ENCODE measurements around the gene RRP36.

Gene RRP36

GRCh38 chr6:43007126-43007525, 14.3 kb upstream of the RRP36 start:
- DNase-seq (ENCODE audit: low spot score), result no peak

GRCh38 chr6:43009124-43009523, 12.3 kb upstream of the RRP36 start:
- peak; percentile 50 for DNase-seq (ENCODE audit: low spot score)

- DNase-seq (ENCODE audit: low spot score), result no peak
These were observed 10.2 kb upstream of the RRP36 start for GRCh38 chr6:43011207-43011606.

- DNase-seq (ENCODE audit: low spot score), result no peak
These were observed 9.1 kb upstream of the RRP36 start for GRCh38 chr6:43012364-43012763.

- DNase-seq (ENCODE audit: low spot score), result no peak
These were observed 8.2 kb upstream of the RRP36 start for GRCh38 chr6:43013097-43013842.

GRCh38 chr6:43013843-43014433, 7.5 kb upstream of the RRP36 start, which contains the start of the genes KLHDC3 and MEA1:
KLHDC3 (plus strand) TSS chr6:43014249; CDS start chr6:43017193, 2,944 bp downstream.
MEA1 (minus strand) TSS chr6:43013946; CDS start chr6:43013813, 133 bp downstream.
- DNase-seq (ENCODE audit: low spot score), result peak; percentile 100

- no peak for DNase-seq (ENCODE audit: low spot score)
These were observed 7.0 kb upstream of the RRP36 start for GRCh38 chr6:43014434-43014909.

- no peak for DNase-seq (ENCODE audit: low spot score)
These were observed 5.1 kb upstream of the RRP36 start for GRCh38 chr6:43016176-43016942.

GRCh38 chr6:43016943-43017334, 4.5 kb upstream of the RRP36 start:
- DNase-seq (ENCODE audit: low spot score), result no peak

GRCh38 chr6:43019152-43019551, 2.3 kb upstream of the RRP36 start:
- DNase-seq (ENCODE audit: low spot score), result no peak

- no peak for DNase-seq (ENCODE audit: low spot score)
These were observed 1.2 kb upstream of the RRP36 start for GRCh38 chr6:43020052-43020705.

- peak; percentile 56 for DNase-seq (ENCODE audit: low spot score)
These were observed 576 bp upstream of the RRP36 start for GRCh38 chr6:43020847-43021246.

- no peak for DNase-seq (ENCODE audit: low spot score)
These were observed 3.0 kb downstream of the RRP36 start for GRCh38 chr6:43024436-43024835.

- no peak for DNase-seq (ENCODE audit: low spot score)
These were observed 4.9 kb downstream of the RRP36 start for GRCh38 chr6:43026365-43026764.

- DNase-seq (ENCODE audit: low spot score), result no peak
These were observed 7.7 kb downstream of the RRP36 start for GRCh38 chr6:43029120-43029519.

- DNase-seq (ENCODE audit: low spot score), result no peak
These were observed 10.9 kb downstream of the RRP36 start for GRCh38 chr6:43032326-43032725.

GRCh38 chr6:43033496-43034189, 12.2 kb downstream of the RRP36 start:
- DNase-seq (ENCODE audit: low spot score), result no peak

- DNase-seq (ENCODE audit: low spot score), result no peak
These were observed 12.7 kb downstream of the RRP36 start for GRCh38 chr6:43034190-43034525.

- DNase-seq (ENCODE audit: low spot score), result no peak
These were observed 14.2 kb downstream of the RRP36 start for GRCh38 chr6:43035495-43036194.

- DNase-seq (ENCODE audit: low spot score), result no peak
These were observed 15.3 kb downstream of the RRP36 start for GRCh38 chr6:43036712-43037111.

- no peak for DNase-seq (ENCODE audit: low spot score)
These were observed 15.8 kb downstream of the RRP36 start for GRCh38 chr6:43037197-43037596.
